Stimulated activated CD8-positive, alpha-beta memory T cell treated with anti-CD3 and anti-CD28 coated beads, Interleukin-12 subunit alpha, Interleukin-12 subunit beta, amount 100 ng/mL, for 1 hour (primary cell): Measurements from ENCODE around the gene NDUFA3.
A peak's percentile ranks its signal among the peaks of the same experiment; 100 is the strongest.

Source experiments
- DNase-seq: peaks from one replicate; pipeline ENCODE4 v3.0.0-alpha.2; 2020; ENCODE audit warnings: low read depth

The NDUFA3 gene

DNA sequence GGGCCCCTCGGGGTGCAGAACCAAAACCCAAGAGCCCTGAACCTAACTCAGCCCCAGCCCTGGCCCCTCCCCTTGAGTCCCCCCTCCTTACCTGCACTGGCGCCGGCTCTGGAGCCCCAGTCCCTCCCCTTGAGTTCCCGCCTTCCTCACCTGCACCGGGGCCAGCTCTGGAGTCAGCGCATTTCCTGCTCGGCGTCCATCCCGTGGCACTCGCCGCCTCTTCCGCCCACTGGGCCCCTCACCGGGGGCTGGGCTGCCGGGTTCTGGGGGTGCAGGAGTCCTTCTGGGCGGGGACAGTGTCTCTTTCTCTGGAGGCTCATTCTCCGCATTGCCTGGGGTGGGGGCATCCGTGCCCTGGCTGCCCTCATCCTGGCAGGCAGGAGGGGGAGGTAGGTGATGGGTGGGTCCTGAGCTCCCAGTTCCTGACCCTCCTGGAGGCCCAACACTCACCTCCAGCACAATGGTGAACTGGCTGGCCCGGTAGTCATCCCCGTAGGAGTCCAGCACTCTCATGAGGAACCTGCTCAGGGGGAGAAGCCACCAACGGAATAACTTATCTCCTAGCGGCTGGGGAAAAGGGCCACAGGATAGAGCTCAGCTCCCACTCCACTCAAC is 5.3 kb downstream of the NDUFA3 start:
- DNase-seq, result no peak

- DNase-seq, result no peak
Measured at GRCh38 chr19:54108496-54108895, 5.8 kb downstream of the NDUFA3 start.

GRCh38 chr19:54109651-54110050 is 7.0 kb downstream of the NDUFA3 start:
- DNase-seq, result no peak

- DNase-seq, result no peak
Measured at GRCh38 chr19:54114340-54115108, 11.9 kb downstream of the NDUFA3 start.

DNA sequence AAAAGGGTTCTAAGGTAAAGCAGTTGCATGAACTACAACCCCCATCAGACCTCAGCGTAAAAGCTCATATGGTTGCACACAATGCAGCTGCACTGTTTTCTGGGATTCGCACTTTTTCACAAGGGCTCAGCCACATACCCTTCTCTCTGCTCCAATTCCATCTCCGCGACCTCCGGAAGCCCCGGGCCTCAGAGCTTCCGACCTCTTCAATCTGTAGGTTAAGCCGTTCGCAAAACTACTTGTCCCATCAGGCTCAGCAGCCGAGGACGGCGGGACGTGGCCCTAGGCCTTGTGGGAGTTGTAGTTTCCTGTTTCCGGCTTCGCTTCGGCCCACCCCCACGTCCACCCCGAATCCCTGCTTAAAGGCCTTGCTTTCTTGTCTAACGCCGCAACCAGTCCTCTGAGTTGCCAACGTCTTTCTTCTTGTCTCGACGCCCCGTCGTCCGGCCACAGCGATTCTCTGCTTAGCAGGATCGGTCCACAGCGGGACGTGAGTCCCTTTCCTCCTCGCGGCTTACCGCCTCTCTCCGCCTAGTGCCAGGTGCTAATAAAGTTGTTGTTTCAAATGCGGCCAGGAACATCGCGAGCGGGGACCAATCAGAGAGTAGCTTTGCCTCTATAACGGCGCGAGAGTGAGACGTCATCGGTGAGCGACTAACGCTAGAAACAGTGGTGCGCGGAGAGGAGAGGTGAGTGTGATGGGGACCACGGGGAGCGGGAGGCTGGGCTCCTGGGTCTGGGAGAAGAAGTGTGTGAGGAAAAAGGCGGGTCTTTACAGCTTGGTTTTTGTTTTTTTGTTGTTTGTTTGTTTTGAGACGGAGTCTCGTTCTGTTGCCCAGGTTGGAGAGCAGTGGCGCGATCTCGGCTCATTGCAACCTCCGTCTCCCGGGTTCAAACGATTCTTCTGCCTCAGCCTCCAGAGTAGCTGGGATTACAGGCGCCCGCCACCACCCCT is 12.7 kb downstream of the NDUFA3 start, which contains the start of the genes PRPF31 and TFPT:
TSS of gene PRPF31 (plus strand) at position 646 of the 955 bp plus-strand sequence. CDS start 2,525 bp downstream, outside the sequence.
TSS of gene TFPT (minus strand) at position 549 of the 955 bp plus-strand sequence. CDS start at position 161, 388 bp downstream.
- peak; percentile 96 for DNase-seq

DNA sequence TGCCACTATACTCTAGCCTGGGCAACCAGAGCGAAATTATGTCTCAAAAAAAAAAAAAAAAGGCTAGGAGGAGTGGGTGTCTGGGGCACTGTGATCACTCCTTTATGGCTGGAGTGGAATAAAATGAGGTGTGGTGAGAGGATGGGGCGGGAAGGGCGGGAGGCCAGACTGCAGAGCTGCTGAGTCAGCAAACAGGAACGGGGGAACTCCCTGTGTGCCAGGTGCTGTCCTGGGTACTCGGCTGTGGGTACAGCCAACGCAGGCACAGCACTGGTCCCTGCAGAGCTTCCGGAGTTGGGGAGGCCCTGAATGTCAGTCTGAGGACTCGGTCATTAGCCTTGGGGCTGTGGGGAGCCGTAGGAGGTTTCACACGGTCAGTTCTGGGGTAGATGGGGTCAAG is 18.6 kb downstream of the NDUFA3 start:
- DNase-seq, result no peak

DNA sequence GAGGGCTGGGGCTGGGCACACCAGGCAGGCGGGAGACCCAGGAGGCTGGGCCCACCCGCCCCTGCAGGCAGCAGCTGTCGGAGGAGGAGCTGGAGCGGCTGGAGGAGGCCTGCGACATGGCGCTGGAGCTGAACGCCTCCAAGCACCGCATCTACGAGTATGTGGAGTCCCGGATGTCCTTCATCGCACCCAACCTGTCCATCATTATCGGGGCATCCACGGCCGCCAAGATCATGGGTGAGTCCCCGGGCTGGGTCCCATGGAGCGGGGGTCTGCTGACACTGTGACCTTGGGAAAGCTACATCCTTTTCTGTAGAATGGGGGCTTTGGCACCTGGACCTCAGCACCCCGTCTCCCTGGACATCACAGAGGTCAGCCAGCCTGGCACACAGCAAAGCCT is 21.0 kb downstream of the NDUFA3 start:
- DNase-seq, result no peak

GRCh38 chr19:54124393-54124792 is 21.7 kb downstream of the NDUFA3 start:
- no peak for DNase-seq

DNA sequence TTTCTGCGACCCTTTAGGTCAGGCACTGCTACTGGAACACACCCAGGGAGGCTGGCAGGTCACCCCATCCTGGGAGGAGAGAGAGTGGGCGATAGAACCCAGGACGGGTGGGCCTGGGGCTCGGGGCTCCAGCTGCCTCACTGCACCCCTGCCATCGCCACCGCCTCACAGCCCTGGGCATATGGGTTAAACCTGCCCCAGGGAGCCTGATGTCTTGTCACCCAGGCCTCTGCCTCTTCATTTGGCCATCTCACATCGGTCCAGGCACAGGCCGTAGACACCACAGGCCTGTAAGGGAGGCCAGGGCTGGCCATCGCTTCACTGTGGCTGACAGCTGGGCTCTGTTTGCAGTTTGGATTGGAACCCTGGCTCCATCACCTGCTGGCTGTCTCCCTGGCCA is 23.1 kb downstream of the NDUFA3 start:
- no peak for DNase-seq

DNA sequence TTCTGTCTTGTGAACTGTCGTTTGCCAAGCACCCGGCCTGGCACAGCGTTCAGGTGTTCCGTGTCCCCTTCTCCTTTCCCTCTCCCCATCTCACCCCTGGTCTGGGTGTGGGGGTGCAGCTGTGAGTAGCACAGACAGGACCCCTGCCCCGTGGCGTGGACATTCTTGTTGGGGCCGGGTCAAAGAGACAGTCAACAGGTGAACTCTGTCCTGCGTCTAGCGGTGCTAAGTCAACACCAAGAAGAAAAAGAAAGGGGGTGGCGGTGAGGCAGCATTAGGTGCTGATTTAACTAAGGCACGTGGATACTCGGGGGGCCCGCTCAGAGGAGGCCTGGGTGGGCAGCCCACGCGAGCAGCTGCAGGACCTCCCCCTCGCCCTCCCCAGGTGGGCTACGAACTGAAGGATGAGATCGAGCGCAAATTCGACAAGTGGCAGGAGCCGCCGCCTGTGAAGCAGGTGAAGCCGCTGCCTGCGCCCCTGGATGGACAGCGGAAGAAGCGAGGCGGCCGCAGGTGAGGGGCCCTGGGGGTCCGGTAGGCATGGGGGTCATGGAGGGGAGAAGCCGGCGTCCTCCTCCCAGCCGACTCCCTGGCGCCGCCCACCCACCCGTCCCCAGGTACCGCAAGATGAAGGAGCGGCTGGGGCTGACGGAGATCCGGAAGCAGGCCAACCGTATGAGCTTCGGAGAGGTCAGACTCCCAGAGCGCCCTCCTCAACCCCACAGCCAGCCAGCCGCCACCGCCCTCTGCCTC is 25.2 kb downstream of the NDUFA3 start:
- DNase-seq, result no peak

DNA sequence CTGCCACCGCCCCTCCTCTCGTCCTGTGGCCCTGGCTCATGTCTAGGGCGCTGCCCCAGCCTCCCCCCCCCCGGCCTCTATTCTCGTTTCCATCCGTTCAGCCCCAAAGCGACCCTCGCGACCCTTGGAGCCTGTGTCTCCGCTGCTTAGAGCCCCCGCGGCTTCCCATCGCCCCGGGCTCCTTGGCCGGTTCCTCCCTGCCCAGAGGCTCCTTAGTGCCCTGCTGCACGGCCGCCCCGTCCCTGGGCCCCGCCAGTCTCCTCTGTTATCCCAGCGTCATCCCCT is 25.7 kb downstream of the NDUFA3 start:
- no peak for DNase-seq

DNA sequence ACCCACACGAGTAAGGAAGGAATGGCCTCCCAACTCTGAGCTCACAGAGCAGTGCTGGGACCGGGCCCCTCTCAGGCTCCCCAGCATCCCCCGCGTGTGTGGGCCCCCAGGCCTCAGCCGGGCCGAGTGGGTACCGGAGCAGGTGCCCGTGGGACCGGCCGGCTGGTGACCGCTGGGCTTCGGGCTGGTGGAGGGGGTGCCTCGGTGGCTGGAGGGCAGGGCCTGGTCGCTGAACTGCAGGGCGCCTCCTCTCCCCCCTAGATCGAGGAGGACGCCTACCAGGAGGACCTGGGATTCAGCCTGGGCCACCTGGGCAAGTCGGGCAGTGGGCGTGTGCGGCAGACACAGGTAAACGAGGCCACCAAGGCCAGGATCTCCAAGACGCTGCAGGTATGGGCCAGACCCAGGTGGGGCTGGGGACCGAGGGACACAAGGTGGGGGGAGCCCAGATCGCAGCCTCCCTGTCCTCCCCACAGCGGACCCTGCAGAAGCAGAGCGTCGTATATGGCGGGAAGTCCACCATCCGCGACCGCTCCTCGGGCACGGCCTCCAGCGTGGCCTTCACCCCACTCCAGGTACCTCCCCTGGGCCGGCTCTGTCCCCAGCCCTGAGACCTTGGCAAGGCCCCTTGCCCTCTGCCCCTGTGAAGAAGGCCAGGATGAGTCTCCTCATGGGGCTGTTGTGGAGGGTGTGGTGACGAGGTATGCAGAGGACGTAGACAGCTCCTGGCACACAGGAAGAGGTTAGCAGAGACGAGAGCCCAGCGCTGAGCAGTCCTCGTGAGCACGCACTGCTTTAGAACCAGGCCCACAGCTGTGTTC is 26.4 kb downstream of the NDUFA3 start:
- DNase-seq, result no peak

- no peak for DNase-seq
Measured at GRCh38 chr19:54129617-54129996, 27.0 kb downstream of the NDUFA3 start.

DNA sequence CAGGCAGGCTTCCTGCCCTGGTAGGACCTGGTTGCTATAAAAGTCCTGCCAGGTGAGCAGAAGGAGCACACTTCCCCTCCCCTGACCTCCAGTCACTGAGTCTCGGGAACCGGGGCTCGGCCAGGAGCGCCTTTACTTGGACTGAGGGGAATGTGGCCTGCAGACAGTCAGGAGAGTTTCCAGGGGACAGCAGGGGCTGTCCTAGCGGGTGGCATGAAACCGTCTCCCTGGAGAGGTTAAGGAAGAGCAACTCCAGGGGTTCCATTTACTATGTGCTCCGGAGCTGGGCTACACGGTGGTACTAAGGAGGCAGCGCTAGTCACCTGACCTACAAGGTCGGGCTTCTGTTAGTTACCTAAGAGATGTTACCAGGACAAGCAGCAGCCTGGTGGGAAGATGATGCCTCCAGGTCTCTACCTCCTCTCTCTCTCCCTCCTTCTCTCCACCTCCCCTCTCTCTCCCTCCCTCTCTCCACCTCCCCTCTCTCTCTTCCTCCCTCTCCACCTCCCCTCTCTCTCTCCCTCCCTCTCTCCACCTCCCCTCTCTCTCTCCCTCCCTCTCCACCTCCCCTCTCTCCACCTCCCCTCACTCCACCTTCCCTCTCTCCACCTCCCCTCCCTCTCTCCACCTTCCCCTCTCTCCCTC is 30.8 kb downstream of the NDUFA3 start:
- no peak for DNase-seq

GRCh38 chr19:54133957-54134590 is 31.4 kb downstream of the NDUFA3 start:
- no peak for DNase-seq

- no peak for DNase-seq
Measured at GRCh38 chr19:54136086-54136863, 33.6 kb downstream of the NDUFA3 start.

DNA sequence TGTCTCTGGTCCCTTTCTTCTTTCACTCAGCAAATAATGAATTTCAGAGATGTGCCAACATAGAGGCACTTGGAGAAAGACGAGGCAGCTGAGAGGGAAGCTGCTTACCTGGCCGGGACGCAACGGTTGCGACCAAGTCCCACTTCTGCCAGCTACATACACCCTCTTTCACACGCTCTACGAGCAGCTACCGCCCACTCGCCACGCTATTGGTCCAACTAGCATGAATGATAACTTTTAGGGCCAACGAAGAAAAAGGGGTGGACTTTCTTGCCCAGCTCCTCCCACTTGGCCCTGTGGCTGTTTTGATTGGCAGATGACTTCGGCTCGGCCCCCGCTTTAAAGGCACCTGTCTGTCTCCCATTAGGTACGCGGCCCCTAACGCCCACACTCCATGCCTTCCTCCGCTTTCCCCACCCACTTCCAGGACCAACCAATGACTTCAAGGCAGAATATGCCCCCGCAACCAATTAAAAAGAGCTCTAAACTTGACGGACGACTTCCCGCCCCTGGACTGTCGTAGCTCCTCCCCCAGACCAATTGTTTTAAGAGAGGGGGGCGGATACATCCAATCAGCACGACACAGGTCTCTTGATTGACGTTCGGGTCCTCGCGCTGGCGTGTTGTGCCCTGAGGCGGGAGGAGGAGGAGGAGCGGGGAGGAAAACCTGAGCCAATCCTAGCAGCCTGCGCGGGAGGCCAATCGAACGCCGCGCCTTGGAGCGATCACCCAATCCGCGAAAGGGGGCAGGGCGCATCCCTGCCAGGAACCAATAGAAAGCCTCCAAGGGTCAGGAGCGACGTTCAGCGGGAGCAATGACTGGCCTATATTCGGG is 34.4 kb downstream of the NDUFA3 start:
- DNase-seq, result peak; percentile 98
